NCI-H526 (cell line): ENCODE data around the gene CSGALNACT2.

Source experiments
- DNase-seq, 2 experiments: peaks; one replicate each; lab custom pipeline; 2025; lab: John Stamatoyannopoulos, UW

The CSGALNACT2 gene

GRCh38 chr10:43186150-43186549 lies 47.9 kb downstream of the CSGALNACT2 start:
- DNase-seq, result no peak

- no peak for DNase-seq
These were observed 49.0 kb downstream of the CSGALNACT2 start for GRCh38 chr10:43187213-43187612.

DNA sequence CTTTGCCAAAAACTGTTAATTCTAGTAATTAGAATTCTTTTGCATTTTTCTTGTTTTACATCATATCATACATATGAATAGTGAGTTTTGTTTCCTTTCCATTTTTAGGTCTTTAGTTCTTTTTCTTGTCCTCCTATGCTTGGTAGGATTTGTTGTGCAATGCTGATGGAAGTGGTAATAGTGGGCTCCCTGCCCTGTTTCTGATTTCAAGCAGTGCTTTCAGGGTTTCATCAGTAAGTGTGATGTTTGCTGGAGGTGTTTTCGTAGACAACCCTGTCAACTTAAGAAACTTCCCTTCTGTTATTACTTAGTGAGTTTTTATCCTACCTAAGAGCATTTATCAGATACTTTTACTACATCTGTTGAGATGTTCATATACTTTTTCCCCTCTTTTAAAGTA lies 50.5 kb downstream of the CSGALNACT2 start:
- no peak for DNase-seq

- DNase-seq, result no peak
These were observed 52.0 kb downstream of the CSGALNACT2 start for GRCh38 chr10:43190289-43190688.

- no peak for DNase-seq
These were observed 52.5 kb downstream of the CSGALNACT2 start for GRCh38 chr10:43190775-43191174.

DNA sequence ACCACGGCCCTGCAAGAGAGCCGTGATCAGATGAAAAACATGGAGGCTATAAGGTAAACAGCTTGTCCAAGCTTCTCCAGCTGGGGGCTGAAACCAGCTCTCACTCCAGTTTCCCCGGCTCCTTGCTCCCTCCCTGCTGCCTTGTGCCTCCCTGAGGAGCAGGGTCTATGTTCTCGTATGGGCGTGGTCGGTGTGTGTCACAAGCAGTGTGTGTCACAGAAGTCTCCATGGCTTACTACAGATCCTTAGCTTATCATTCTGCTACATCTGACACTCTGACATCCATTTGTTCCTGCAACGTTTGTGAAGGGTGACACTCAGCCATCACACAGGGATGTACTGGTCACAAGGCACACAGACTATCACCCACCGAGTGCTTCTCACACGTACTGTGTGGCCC lies 54.6 kb downstream of the CSGALNACT2 start:
- DNase-seq, result no peak

DNA sequence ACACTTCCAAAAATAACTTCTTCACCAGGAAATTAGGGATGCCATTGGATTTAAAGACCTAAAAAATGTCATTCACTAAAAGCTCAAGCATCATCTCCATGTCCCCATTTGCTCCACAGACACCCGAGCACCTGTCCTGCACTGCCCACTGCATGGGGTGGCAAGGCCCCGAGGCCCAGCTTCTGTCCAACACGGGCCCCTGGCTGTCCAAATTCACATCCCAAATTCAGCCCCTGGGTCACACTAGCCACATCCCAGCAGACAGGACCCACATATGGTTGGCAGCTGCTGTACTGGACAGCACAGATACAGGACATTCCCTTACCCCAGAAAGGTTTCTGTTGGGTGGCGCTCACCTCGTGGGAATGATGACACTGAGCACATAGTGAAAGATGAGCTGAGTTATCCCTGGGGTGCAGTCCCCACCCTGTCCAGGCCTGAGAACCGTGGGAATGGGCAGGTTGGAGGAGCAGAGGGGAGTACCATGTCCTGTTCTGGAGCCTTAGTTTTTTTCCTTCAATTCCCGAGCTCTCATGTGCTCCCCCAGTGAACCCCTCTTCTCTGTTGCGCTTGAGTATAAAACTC lies 55.3 kb downstream of the CSGALNACT2 start:
- DNase-seq, result no peak

GRCh38 chr10:43194266-43194665 lies 56.0 kb downstream of the CSGALNACT2 start:
- no peak for DNase-seq

DNA sequence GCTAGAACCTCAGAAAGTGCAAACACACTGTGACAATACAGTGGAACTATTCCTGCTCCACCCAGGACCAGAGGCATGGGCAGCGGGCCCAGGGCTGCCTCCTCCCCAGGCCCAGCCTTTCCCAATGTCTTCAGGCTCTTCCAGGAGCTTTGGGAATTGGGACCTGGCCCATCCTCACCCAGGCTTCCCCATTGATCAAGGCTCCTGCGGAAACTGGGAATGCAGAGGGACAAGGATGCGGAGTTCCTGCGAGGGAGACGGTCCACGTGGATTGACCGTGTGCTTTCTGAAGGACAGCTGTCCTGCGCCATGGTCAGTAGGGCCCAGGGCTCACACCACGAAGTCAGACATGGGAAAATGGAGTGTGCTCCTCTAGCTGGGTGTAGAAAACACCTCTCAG lies 56.6 kb downstream of the CSGALNACT2 start:
- no peak for DNase-seq

- DNase-seq, result no peak
These were observed 57.3 kb downstream of the CSGALNACT2 start for GRCh38 chr10:43195557-43195956.

DNA sequence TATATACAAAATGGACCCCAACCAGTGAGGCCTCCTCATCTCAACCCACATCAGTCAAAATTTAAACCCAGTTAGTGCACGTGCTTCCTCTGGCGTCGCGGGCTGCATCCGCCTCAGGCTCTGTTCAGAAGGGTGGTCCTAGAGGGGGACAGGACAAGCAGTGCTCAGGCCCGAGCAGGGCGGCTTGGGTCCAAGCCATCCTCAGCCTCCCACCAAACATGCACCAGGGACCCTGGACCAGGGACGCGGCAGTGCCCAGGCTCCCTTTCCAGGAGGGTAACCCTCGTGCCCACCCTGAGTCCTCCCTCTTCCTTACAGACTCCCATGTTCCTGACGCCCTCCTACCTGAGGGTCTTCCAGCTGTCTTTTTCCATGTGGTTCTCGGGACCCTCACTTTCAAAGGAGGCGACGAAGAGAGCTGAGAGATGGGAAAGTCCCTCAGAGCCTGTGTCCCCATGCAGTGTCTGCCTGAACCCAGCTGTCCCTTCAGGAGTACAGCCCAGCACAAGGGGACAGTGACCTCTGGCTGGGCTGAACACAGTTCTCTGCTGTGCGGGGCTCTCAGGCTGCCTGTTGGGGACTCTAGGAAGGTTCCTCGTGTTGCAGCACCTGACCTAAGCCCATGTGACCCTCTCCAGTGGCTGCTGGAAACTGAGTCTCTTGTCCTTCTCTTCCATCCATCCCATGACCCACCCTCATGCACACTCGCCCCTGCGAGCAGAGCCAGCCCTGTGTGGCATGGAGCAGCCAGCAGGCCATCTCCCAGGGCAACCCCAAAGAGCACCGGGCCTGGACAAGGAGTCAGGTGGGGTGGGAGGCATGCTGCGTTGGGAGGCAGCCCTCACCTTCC lies 58.1 kb downstream of the CSGALNACT2 start:
- no peak for DNase-seq

DNA sequence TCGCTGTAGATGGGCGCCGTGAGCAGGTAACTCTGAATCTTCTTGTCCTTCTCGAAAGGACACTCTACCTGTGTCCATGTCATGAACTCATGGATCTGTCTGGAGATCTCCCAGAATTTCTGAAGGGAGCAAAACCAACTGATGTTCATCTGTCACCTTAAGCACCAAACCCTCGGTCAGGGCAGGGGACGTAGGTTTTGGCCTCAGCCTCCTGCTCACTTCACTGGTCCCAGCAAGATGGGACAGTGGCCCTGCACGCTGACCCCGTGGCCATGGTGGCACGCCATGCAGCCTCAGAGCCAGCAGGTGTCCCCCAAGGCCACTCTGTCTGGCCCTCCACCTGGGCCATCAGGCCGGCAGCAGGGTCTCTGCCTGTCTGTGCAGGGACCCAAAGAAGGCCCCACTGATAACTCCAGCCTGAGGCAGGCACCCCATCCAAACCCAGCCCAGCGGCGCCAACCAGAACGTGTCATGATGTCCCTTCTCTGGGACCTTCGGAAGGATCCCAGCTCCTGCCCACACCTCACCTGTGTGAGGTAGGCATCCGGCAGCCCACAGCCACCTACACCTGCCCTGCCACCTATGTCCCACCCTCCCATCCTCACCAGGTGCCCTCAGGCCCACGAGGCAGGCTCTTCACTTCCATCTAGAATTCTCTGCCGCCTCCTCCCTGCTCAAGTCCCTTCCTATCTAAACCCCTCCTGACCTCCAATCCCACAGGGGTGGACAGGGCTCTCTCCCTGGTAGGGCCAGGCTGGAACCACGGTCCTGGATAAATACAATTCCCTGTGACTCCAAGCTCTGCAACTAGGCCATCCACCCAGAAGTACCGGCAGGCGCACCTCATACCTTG lies 59.0 kb downstream of the CSGALNACT2 start:
- DNase-seq, result no peak

DNA sequence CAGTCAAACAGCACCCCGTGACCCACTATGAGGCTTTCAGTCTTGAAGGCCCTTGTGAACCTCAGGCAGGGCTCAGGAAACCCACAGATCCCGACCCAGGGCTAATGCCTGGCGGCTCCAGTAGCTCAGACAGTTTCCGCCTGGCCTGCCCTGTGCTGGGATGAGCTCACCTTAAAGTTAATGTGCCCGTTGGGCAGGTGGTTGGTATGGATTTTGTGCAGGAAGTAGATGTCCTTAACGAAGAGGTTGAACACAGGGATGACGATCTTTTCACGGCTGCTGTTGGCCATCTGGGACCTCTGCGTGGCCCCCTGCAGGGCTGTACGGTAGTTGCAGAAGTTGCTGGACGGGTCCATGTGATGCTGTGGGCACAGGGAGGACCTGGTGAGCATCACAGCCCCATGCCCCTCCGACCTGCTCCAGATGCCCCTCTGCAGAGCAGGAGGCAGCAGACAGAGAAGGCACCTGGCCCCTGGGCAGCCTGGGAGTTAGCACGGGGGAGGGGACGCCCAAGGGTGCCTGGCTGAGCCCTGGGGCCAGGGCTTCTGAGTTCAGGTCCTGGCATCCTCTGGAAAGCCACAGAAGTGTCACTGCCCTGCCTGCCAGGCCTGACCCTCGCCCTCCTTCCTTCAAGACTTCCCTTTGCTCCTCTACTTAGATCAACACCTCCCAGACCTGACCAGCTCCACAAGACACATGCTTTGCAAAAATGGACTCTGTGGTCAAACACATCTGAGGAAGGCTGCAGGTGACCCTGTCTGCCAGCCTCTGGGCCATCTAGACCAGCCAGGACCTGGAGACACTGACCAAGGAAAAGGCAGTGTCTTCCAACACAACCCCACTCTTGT lies 59.8 kb downstream of the CSGALNACT2 start:
- peak in 1 of 2 experiments; percentile 9 for DNase-seq

GRCh38 chr10:43198682-43199005 lies 60.4 kb downstream of the CSGALNACT2 start:
- DNase-seq, result no peak

- no peak for DNase-seq
These were observed 60.9 kb downstream of the CSGALNACT2 start for GRCh38 chr10:43199088-43199683.

DNA sequence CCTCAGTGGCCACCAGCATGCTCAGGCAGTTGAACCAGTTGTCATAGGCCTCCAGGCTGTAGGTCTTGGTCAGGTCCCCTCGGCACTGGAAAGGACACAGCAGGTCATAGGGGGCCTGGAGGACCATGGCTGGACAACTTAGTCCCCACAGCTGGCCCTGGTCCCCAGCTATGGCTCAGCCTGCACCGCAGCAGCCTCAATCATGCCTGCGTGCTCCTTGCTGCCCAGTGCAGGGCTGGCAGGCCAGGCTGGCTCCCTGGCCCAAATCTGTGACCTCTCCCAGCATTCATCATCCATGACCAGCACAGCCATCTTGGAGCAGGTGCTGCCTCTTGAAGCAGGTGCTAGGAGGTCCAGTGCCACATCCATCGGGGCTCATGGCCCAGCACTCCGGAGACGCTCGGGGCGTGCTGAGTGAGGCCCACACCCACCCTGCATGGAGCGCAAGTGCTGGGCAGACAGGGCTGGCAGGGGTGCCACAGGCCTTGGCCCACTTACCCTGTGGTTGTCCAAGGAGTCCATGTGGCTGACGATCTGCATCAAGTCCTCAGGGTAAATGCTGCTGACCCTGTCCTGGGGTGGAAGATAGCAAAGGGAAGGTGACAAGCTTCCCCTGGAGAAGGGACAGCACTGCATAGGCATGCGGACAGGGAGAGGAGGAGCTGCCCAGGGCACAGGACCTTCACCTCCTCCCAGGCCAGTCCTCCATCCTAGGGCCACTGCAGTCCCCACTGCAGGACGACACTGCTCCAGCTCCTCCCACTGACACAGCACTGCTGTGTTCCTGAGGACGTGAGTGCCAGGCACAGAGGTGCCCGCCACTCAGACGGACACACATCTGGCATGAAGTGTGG lies 61.7 kb downstream of the CSGALNACT2 start:
- no peak for DNase-seq

DNA sequence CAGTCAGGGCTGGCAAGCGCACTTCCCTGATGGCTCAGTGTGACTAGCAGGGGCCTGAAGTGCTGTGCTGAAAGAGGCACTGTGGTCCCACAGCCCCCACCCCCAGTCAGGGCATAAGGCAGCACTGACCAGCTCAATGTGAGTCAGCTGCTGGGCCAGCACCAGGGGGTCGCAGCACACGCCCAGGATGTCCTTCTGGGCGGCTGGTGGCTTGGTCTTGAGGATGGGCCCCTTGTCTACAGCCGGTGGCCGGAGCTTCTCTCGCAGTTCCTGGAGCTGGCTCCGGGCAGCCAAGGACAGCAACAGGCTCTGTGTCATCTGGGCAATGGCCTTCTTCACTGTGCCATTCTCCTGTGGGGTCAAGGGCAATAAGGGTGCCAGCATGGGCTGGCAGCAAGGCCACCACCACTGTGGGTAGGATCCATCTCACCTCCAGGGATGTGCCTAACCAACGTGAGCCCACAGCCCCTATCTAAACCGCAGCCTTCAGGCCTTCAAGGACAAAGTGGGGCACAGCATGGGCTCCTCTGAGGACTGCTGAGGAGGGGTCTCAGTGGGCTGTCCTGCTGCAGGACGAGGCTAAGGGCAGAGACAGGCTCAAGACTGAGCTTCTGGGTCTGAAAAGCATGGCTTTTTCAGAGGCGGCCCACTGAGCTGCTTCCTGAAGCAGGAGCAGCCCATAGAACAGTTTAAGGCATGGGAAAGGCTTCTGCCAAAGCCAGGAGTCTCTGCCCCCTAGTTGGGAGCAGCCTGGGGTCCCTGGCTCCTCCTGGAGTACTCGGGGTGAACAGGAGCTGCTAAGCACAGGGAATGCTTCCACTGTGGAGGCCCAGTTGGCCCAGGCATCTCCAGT lies 62.5 kb downstream of the CSGALNACT2 start:
- no peak for DNase-seq

DNA sequence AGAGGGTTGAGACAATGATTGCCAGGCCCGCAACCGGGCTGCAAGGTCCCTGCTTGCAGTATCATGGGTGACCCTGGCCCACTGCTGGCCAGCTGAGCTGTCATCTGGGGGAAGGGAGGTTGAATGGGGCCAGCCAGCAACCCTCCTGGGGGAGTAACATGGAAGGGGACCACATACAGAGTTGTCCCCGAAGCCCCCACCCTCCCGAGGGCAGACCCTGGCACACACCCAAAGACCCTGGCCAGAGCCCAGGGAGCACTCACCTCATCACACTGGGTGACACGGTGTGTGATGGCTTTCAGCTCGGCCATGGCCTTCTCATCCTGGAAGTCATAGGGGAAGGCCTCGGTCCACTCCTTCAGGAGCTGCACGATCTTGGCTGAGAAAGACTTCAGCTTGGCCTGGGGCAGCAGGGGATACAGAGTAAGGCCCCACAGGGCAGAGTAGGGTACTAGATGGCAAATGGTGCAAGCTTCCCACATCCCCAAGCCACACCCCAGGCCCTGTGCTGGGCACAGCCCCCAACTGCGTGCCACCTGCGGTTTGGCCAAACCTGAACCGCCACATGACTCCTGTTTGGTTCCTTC lies 63.4 kb downstream of the CSGALNACT2 start:
- no peak for DNase-seq

- DNase-seq, result peak in 1 of 2 experiments; percentile 52
These were observed 64.0 kb downstream of the CSGALNACT2 start for GRCh38 chr10:43202224-43202656.
